Measurements from ENCODE around the gene LDLRAD3.

LDLRAD3 gene

GRCh38 chr11:35933320-35933871, 10.5 kb upstream of the LDLRAD3 start:
- DNase-seq (ENCODE audit: low spot score) = no peak
- ChIA-PET CTCF (interaction anchor here (0.5 to 1.5 kb wide), 2 partner anchors 52 to 112 kb away, joined by 4 to 5 read pairs; no protein-coding TSS in a partner anchor), POLR2A (ENCODE audit: low non-redundant PET) (interaction anchor here (0.7 kb wide), 1 partner anchor 350 kb away, joined by 5 read pairs; no protein-coding TSS in a partner anchor)
- no peak overlapping the region for H3K27ac ChIP-seq
- no peak for TF ChIP-seq CTCF (conservative IDR thresholded peaks at IDR 0.05; ENCODE audit: low read depth)

DNA sequence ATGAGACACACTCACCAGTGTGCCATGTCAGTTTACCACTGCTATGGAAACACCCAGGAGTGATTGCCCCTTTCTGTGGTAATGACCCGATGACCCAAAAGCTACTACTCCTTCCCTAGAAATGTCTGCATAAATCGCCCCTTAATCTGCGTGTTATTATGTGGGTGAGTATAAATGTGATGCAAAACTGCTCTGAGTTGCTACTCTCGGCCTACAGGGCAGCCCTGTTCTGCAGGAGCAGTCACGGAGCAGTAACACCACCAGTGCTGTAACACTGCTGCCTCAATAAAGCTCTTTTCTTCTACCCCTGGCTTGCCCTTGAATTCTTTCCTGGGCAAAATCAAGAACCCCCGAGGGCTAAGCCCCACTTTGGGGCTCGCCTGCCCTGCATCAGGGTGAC, 9.6 kb upstream of the LDLRAD3 start:
- CTCF ChIA-PET = interaction anchor here (1.5 to 2.4 kb wide), 2 partner anchors 112 kb away, joined by 5 to 9 read pairs; no protein-coding TSS in a partner anchor
- no peak for TF ChIP-seq CTCF (conservative IDR thresholded peaks at IDR 0.05; ENCODE audit: low read depth)
- no peak for DNase-seq (ENCODE audit: low spot score)
- POLR2A ChIA-PET (ENCODE audit: low non-redundant PET) = no interaction called here
- no peak overlapping the region for H3K27ac ChIP-seq

- no peak overlapping the region for H3K27ac ChIP-seq
- no peak for TF ChIP-seq CTCF (conservative IDR thresholded peaks at IDR 0.05; ENCODE audit: low read depth)
- ChIA-PET POLR2A (ENCODE audit: low non-redundant PET) (no interaction called here), CTCF (interaction anchor here (0.5 to 2.4 kb wide), 2 partner anchors 113 to 1473 kb away, joined by 4 to 9 read pairs; no protein-coding TSS in a partner anchor)
- DNase-seq (ENCODE audit: low spot score) = no peak
These were observed 8.9 kb upstream of the LDLRAD3 start for GRCh38 chr11:35934981-35935380.

GRCh38 chr11:35935390-35935789, 8.5 kb upstream of the LDLRAD3 start:
- ChIA-PET POLR2A (ENCODE audit: low non-redundant PET) (no interaction called here), CTCF (interaction anchor here (0.5 to 2.4 kb wide), 2 partner anchors 113 to 1474 kb away, joined by 4 to 9 read pairs; no protein-coding TSS in a partner anchor)
- H3K27ac ChIP-seq = no peak overlapping the region
- DNase-seq (ENCODE audit: low spot score) = no peak
- no peak for TF ChIP-seq CTCF (conservative IDR thresholded peaks at IDR 0.05; ENCODE audit: low read depth)

- ChIA-PET POLR2A (ENCODE audit: low non-redundant PET) (no interaction called here), CTCF (no interaction called here)
- no peak overlapping the region for H3K27ac ChIP-seq
- DNase-seq (ENCODE audit: low spot score) = no peak
- no peak for TF ChIP-seq CTCF (conservative IDR thresholded peaks at IDR 0.05; ENCODE audit: low read depth)
These were observed 6.8 kb upstream of the LDLRAD3 start for GRCh38 chr11:35937111-35937510.

- ChIA-PET CTCF (no interaction called here), POLR2A (ENCODE audit: low non-redundant PET) (no interaction called here)
- no peak overlapping the region for H3K27ac ChIP-seq
- no peak for DNase-seq (ENCODE audit: low spot score)
- no peak for TF ChIP-seq CTCF (conservative IDR thresholded peaks at IDR 0.05; ENCODE audit: low read depth)
These were observed 6.2 kb upstream of the LDLRAD3 start for GRCh38 chr11:35937700-35938099.
